Activated T-helper 2 cell treated with anti-CD3 and anti-CD28 coated beads, Interferon-gamma antibody, Interleukin-2, Interleukin-4, amounts not matched to agents 10 μg/mL and 5 μg/mL and 100 μg/mL, durations not matched to agents 14 hours and 24 hours and 36 hours (primary cell): Measurements from ENCODE around the gene CCNG2. TPM values are rescaled to one million over a fixed set of nuclear protein-coding genes. Genes with fewer than 3 reads are reported as not detected.

Source experiments
- DNase-seq: peaks from one replicate; pipeline ENCODE4 v3.0.0; 2021; ENCODE audit warnings: low spot score
- H3K27ac Mint-ChIP-seq: one replicate; pipeline ENCODE4 v1.8.0; 2021; ENCODE audit warnings: mixed read lengths
- H3K27me3 Mint-ChIP-seq: one replicate; pipeline ENCODE4 v1.8.0; 2021; ENCODE audit warnings: low read depth, mixed read lengths
- H3K36me3 Mint-ChIP-seq: one replicate; pipeline ENCODE4 v1.8.0; 2021; ENCODE audit warnings: low read depth, mixed read lengths
- H3K4me1 Mint-ChIP-seq: one replicate; pipeline ENCODE4 v1.8.0; 2021; ENCODE audit warnings: low read depth, mixed read lengths
- H3K4me3 Mint-ChIP-seq: one replicate; pipeline ENCODE4 v1.8.0; 2021; ENCODE audit warnings: low read depth, mild to moderate bottlenecking, moderate library complexity, mixed read lengths
- H3K9me3 Mint-ChIP-seq: one replicate; pipeline ENCODE4 v1.8.0; 2021; ENCODE audit warnings: mixed read lengths
- intact Hi-C: fragments of 100-400 bp; cut with micrococcal nuclease; formaldehyde crosslinking; loops from one replicate; pipeline ENCODE4 v1.15.1; 2023
- total RNA-seq: library from RNA; stranded (reverse); gene quantifications from 2 replicates; pipeline ENCODE4 v1.2.3, GENCODE V29; 2022

CCNG2 gene
- total RNA-seq, 1 donor from 2014 or later, result 34.3 TPM

GRCh38 chr4:77188498-77189220 is 31.7 kb downstream of the CCNG2 start:
- intact Hi-C loops, result no loop called here
- Mint-ChIP-seq H3K27ac (no peak overlapping the region), H3K4me1 (peaks cover 12% of the 10 kb centered on the region), H3K36me3 (no peaks in the 10 kb centered on the region), H3K4me3 (no peak overlapping the region), H3K27me3 (peaks cover 18% of the 10 kb centered on the region), H3K9me3 (no peaks in the 10 kb centered on the region)
- DNase-seq, result no peak

- no peak overlapping the region for H3K4me3 Mint-ChIP-seq
- no peaks in the 10 kb centered on the region for H3K9me3 Mint-ChIP-seq
- intact Hi-C loops, result no loop called here
- DNase-seq, result no peak
- H3K27me3 Mint-ChIP-seq, result peaks cover 12% of the 10 kb centered on the region
- no peak overlapping the region for H3K27ac Mint-ChIP-seq
- H3K4me1 Mint-ChIP-seq, result peaks cover 19% of the 10 kb centered on the region
- no peaks in the 10 kb centered on the region for H3K36me3 Mint-ChIP-seq
Measured at GRCh38 chr4:77189412-77189811, 32.4 kb downstream of the CCNG2 start.

DNA sequence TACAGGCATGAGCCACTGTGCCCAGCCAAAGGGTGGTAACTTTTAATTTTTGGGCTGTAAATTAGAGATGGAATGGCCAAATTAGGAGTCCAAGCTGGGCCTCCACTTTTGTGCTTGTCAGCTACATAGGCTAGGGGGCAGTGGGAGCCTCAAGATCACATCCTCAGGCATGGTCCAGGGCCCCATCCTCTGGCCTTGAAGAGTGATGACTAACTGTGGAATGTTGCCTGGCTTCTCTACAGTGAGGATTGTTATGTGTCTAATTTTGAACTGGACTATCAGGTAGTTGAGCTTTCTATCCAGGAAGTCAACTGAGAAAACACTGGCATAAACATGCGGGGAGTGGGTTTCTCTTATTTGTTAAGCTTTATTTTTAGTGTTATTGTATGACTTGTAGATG is 33.0 kb downstream of the CCNG2 start:
- no peaks in the 10 kb centered on the region for H3K36me3 Mint-ChIP-seq
- no peaks in the 10 kb centered on the region for H3K9me3 Mint-ChIP-seq
- H3K4me1 Mint-ChIP-seq, result peaks cover 26% of the 10 kb centered on the region
- no peak for DNase-seq
- H3K4me3 Mint-ChIP-seq, result no peak overlapping the region
- peaks cover 9% of the 10 kb centered on the region for H3K27me3 Mint-ChIP-seq
- H3K27ac Mint-ChIP-seq, result no peak overlapping the region
- intact Hi-C loops, result no loop called here

DNA sequence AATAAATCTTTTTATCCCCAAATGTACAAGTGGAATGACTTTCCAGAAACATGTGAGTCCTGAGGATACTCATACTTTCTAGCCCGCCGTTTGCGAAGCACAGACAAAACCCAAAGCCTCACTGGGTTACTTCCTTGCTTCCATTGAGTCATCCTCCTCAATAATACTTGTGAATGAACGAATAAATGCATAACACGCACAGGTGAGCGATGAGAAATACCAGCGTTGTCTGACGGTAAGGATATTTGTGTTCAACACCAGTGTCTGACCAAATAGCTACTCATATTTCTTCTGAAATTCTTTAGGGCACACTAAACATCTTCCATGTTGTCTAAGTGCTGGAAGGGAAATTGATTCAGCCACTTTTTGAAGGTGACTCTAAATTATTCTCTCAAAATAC is 36.0 kb downstream of the CCNG2 start:
- Mint-ChIP-seq H3K4me3 (peak overlapping the region; percentile 81), H3K9me3 (no peaks in the 10 kb centered on the region)
- DNase-seq, result no peak

GRCh38 chr4:77193511-77194102 is 36.6 kb downstream of the CCNG2 start:
- Mint-ChIP-seq H3K36me3 (no peaks in the 10 kb centered on the region), H3K27ac (peak overlapping the region; percentile 97), H3K4me1 (peaks cover 47% of the 10 kb centered on the region), H3K4me3 (peak overlapping the region; percentile 81), H3K9me3 (no peaks in the 10 kb centered on the region), H3K27me3 (peaks cover 3% of the 10 kb centered on the region)
- intact Hi-C loops, result loop anchor here (1.0 kb wide), 3 partner anchors 10 to 117 kb away; no protein-coding TSS in a partner anchor
- peak; percentile 77 for DNase-seq

More for the DNA sequence above, 36.0 kb downstream of the CCNG2 start:
- peaks cover 47% of the 10 kb centered on the region for H3K4me1 Mint-ChIP-seq
- peak overlapping the region; percentile 97 for H3K27ac Mint-ChIP-seq
- peaks cover 3% of the 10 kb centered on the region for H3K27me3 Mint-ChIP-seq
- no peaks in the 10 kb centered on the region for H3K36me3 Mint-ChIP-seq
- intact Hi-C loops, result loop anchor here (1.0 kb wide), 2 partner anchors 37 to 117 kb away; no protein-coding TSS in a partner anchor

DNA sequence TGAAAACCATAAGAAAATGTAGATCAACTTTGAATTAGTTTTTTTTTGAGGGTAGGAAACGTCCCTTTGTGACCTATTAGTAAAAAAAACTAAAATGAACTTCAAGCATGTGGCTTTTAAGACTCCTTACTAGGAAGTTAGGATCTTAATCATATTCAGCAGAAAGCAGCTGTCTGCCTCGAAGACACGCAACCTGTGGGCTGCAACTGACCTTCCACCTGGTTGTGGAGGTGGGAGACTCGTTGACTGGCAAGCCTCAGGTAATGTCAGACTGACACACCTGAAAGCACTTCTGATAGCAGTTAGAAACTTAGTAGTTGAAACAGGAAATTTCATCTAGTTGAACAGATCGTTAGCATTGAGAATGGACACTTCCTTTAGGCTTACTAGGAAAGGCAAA is 37.4 kb downstream of the CCNG2 start:
- Mint-ChIP-seq H3K27me3 (peaks cover 3% of the 10 kb centered on the region), H3K4me3 (peak overlapping the region; percentile 81), H3K9me3 (no peaks in the 10 kb centered on the region), H3K27ac (peak overlapping the region; percentile 97), H3K4me1 (peaks cover 47% of the 10 kb centered on the region), H3K36me3 (no peaks in the 10 kb centered on the region)
- no peak for DNase-seq
- intact Hi-C loops, result loop anchor here (1.0 kb wide), 1 partner anchor 9 kb away; no protein-coding TSS in a partner anchor

- Mint-ChIP-seq H3K4me1 (peaks cover 48% of the 10 kb centered on the region), H3K27me3 (peaks cover 3% of the 10 kb centered on the region), H3K27ac (peak overlapping the region; percentile 97), H3K9me3 (no peaks in the 10 kb centered on the region), H3K36me3 (no peaks in the 10 kb centered on the region), H3K4me3 (no peak overlapping the region)
- intact Hi-C loops, result loop anchor here (1.0 to 5.0 kb wide), 2 partner anchors 8 to 208 kb away; no protein-coding TSS in a partner anchor
- no peak for DNase-seq
Measured at GRCh38 chr4:77194989-77195388, 38.0 kb downstream of the CCNG2 start.

DNA sequence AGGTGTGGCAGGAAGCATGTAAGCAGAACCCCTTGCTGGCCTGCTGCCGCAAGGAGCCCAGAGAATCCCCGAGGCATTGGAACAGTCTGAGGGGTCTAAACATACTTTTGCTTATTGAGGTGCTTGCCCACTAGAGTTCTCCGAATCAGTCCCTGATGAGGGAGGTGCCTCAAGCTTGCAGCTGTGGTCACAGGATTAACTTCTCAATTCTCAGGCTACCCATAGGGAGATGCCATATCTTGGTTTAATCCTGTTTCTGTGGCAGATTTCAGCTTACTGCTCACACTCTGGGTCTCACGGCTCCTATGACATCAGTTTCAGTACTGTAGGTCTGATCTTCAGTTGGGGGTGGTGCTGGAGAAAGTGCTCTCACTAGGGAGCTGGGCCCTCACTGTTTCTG is 39.9 kb downstream of the CCNG2 start:
- Mint-ChIP-seq H3K4me3 (peak overlapping the region; percentile 23), H3K4me1 (peaks cover 59% of the 10 kb centered on the region), H3K9me3 (no peaks in the 10 kb centered on the region), H3K27ac (peak overlapping the region; percentile 69), H3K36me3 (no peaks in the 10 kb centered on the region), H3K27me3 (peaks cover 8% of the 10 kb centered on the region)
- intact Hi-C loops, result loop anchor here (1.0 to 5.0 kb wide), 4 partner anchors 121 to 390 kb away; no protein-coding TSS in a partner anchor
- DNase-seq, result peak; percentile 36

- no peak for DNase-seq
- H3K4me1 Mint-ChIP-seq, result peaks cover 61% of the 10 kb centered on the region
- no peaks in the 10 kb centered on the region for H3K36me3 Mint-ChIP-seq
- H3K9me3 Mint-ChIP-seq, result no peaks in the 10 kb centered on the region
- intact Hi-C loops, result loop anchor here (1.0 to 5.0 kb wide), 4 partner anchors 121 to 389 kb away; no protein-coding TSS in a partner anchor
- H3K4me3 Mint-ChIP-seq, result no peak overlapping the region
- H3K27ac Mint-ChIP-seq, result no peak overlapping the region
- H3K27me3 Mint-ChIP-seq, result peaks cover 8% of the 10 kb centered on the region
Measured at GRCh38 chr4:77197361-77197760, 40.4 kb downstream of the CCNG2 start.

- peaks cover 66% of the 10 kb centered on the region for H3K4me1 Mint-ChIP-seq
- H3K27me3 Mint-ChIP-seq, result peaks cover 8% of the 10 kb centered on the region
- no peak for DNase-seq
- no peak overlapping the region for H3K27ac Mint-ChIP-seq
- H3K4me3 Mint-ChIP-seq, result no peak overlapping the region
- H3K36me3 Mint-ChIP-seq, result no peaks in the 10 kb centered on the region
- H3K9me3 Mint-ChIP-seq, result no peaks in the 10 kb centered on the region
- intact Hi-C loops, result loop anchor here (1.0 to 5.0 kb wide), 4 partner anchors 122 to 389 kb away; no protein-coding TSS in a partner anchor
Measured at GRCh38 chr4:77197831-77198230, 40.8 kb downstream of the CCNG2 start.

GRCh38 chr4:77199276-77199675 is 42.3 kb downstream of the CCNG2 start:
- no peaks in the 10 kb centered on the region for H3K36me3 Mint-ChIP-seq
- no peaks in the 10 kb centered on the region for H3K9me3 Mint-ChIP-seq
- intact Hi-C loops, result loop anchor here (5.0 kb wide), 1 partner anchor 212 kb away; no protein-coding TSS in a partner anchor
- no peak overlapping the region for H3K27ac Mint-ChIP-seq
- H3K27me3 Mint-ChIP-seq, result peaks cover 8% of the 10 kb centered on the region
- H3K4me1 Mint-ChIP-seq, result peaks cover 52% of the 10 kb centered on the region
- DNase-seq, result no peak
- no peak overlapping the region for H3K4me3 Mint-ChIP-seq

GRCh38 chr4:77199701-77200100 is 42.7 kb downstream of the CCNG2 start:
- Mint-ChIP-seq H3K4me1 (peaks cover 47% of the 10 kb centered on the region), H3K27ac (no peak overlapping the region), H3K36me3 (no peaks in the 10 kb centered on the region), H3K27me3 (peaks cover 8% of the 10 kb centered on the region), H3K4me3 (no peak overlapping the region), H3K9me3 (no peaks in the 10 kb centered on the region)
- no peak for DNase-seq
- intact Hi-C loops, result loop anchor here (5.0 to 10.0 kb wide), 2 partner anchors 212 to 685 kb away; no protein-coding TSS in a partner anchor

- Mint-ChIP-seq H3K4me3 (no peak overlapping the region), H3K27ac (peak overlapping the region; percentile 1), H3K27me3 (peaks cover 16% of the 10 kb centered on the region)
Measured at GRCh38 chr4:77201343-77201742, 44.3 kb downstream of the CCNG2 start.

More at GRCh38 chr4:77201343-77201742, 44.3 kb downstream of the CCNG2 start:
- Mint-ChIP-seq H3K36me3 (no peaks in the 10 kb centered on the region), H3K4me1 (peaks cover 36% of the 10 kb centered on the region), H3K9me3 (no peaks in the 10 kb centered on the region)
- intact Hi-C loops, result loop anchor here (10.0 kb wide), 1 partner anchor 687 kb away; no protein-coding TSS in a partner anchor
- no peak for DNase-seq
